Heart right ventricle (tissue), 16 donors: ENCODE measurements around the gene NAGPA. TPM values are rescaled to one million over a fixed set of nuclear protein-coding genes. Genes with fewer than 3 reads are reported as not detected.
A peak's percentile ranks its signal among the peaks of the same experiment; 100 is the strongest.

ENCODE experiments used
- ATAC-seq, 8 donors: fragments of 200-7000 bp; cut with Tn5 transposase; one replicate each; pipeline ENCODE4 v1.9.1; 2020; ENCODE audit warnings: mild to moderate bottlenecking in 8 of 8, moderate library complexity in 8 of 8, moderate number of reproducible peaks in 1 of 8
- DNase-seq, 2 donors: peaks; one replicate each; pipeline ENCODE4 v3.0.0-alpha.2; 2020
- H3K27ac ChIP-seq, 10 donors: fragments of 200-600 bp; sonication (generic) in 2 of 10; one replicate each; pipeline versions ENCODE4 v1.5.0 to v1.8.0; 2020 to 2022; ENCODE audit warnings: mild to moderate bottlenecking in 3 of 10
- H3K27me3 ChIP-seq, 7 donors: fragments of 200-600 bp; one replicate each; pipeline ENCODE4 v1.8.0; 2021 to 2022; ENCODE audit warnings: mild to moderate bottlenecking in 2 of 7
- H3K36me3 ChIP-seq, 9 donors: fragments of 200-600 bp; sonication (generic) in 1 of 9; one replicate each; pipeline versions ENCODE4 v1.5.0 to v1.8.0; 2020 to 2022; ENCODE audit warnings: mild to moderate bottlenecking in 2 of 9
- H3K4me1 ChIP-seq, 9 donors: fragments of 200-600 bp; sonication (generic) in 1 of 9; one replicate each; pipeline versions ENCODE4 v1.5.0 to v1.8.0; 2020 to 2022; ENCODE audit warnings: mild to moderate bottlenecking in 4 of 9
- H3K4me3 ChIP-seq, 10 donors: fragments of 200-600 bp; sonication (generic) in 2 of 10; one replicate each; pipeline versions ENCODE4 v1.5.0 to v1.8.0; 2020 to 2022; ENCODE audit warnings: mild to moderate bottlenecking in 7 of 10, moderate library complexity in 2 of 10
- H3K9me3 ChIP-seq, 11 donors: fragments of 200-600 bp in 10 of 11; sonication (generic) in 2 of 11; one replicate each; pipeline versions ENCODE4 v1.5.0 to v1.8.0; 2013 to 2022; ENCODE audit warnings: mild to moderate bottlenecking in 2 of 11, control low read depth in 1 of 11, moderate library complexity in 1 of 11
- CTCF ChIP-seq, 9 donors: fragments of 200-600 bp; sonication (generic) in 2 of 9; IDR thresholded peaks; one replicate each; pipeline versions ENCODE4 v1.5.0 to v1.8.0; 2021 to 2022; ENCODE audit warnings: antibody characterized with exemption in 9 of 9, mild to moderate bottlenecking in 5 of 9, moderate library complexity in 1 of 9
- WGBS, 2 donors: extraction: QIAGEN DNeasy Blood & Tissue Kit; methylation state at CpG; one replicate each; pipeline ENCODE4 v1.1.7; 2013; ENCODE audit warnings: inconsistent platforms in 1 of 2; 5-methylcytosine and 5-hydroxymethylcytosine counted together
- intact Hi-C, 10 donors: fragments of 100-400 bp; cut with DNase I; formaldehyde crosslinking; loops; one replicate each; pipeline versions ENCODE4 v1.11.1 to v1.14.2; 2022
- polyA plus RNA-seq, 2 donors: library from polyadenylated mRNA; stranded (reverse); fragments of 200-250 nt; gene quantifications; one replicate each; pipeline ENCODE4 v1.2.3, GENCODE V29; 2013
- total RNA-seq, 10 donors: library from RNA; stranded (reverse); fragmentation: NEBNext Ultra II Directional in 3 of 10; extraction: Animal tissue kit (Norgen Biotek cat#: 25700) in 3 of 10; gene quantifications; one replicate each; pipeline versions ENCODE4 v1.2.1 to v1.2.4, GENCODE V29; 2021 to 2023
- donor health status: Arrhythmogenic right ventricular cardiomyopathy.
- donor health status: ischemic (EF 13 %, LVEDD 7.1; RV severe dilation, severe dysfunction).
- donor health status: healthy with polysubstance abuse.
- donor health status: DM: no; HTN: yes; CAD: no.
- donor health status: DM: no; HTN: no; CAD: no.
- donor health status: ischemic (EF 25% LVEDD 6.9; RV normal size, moderate dysfunction).
- donor health status: ischemic (EF 25% LVEDD 5.7; RV mildly dilated, moderate dysfunction).
- donor health status: healthy.
- donor health status: DM: yes; HTN: yes; CAD: no.
- donor health status: Ischemic cardiomyopathy.
- donor health status: ischemic (EF 35%, LVEDD 5.7; RV mildly dilated, moderate dysfunction).
- donor health status: nonischemic (EF 11% LVEDD 7.7; RV severe dilation, severe dysfunction).
- donor health status: DM: yes; HTN: yes; CAD: no.
- donor health status: PGD.
- donor health status: ischemic (EF 29% LVEDD 5.4; RV normal size, mild dysfunction).
- donor health status: nonischemic (EF 23%, LVEDD 6.1; RV moderate dilation, normal function).

Gene NAGPA
- total and polyA plus RNA-seq, 12 donors = 4.7 to 11.0 (median 6.7) TPM

- Histone ChIP-seq H3K27me3 (peaks cover 0 to 8% (median 0%) of the 10 kb centered on the region in 7 donors), H3K4me1 (peaks cover 0 to 10% (median 5%) of the 10 kb centered on the region in 9 donors), H3K27ac (no peak overlapping the region), H3K9me3 (peaks cover 0 to 14% (median 0%) of the 10 kb centered on the region in 11 donors), H3K4me3 (no peak overlapping the region), H3K36me3 (no peaks in the 10 kb centered on the region)
- intact Hi-C loops = no loop called here
- ATAC-seq (no peak), DNase-seq (no peak)
- WGBS, 2 donors = 70 to 82% methylated on average over 10 of the region's 10 CpGs
- no peak for TF ChIP-seq CTCF (IDR thresholded peaks at IDR 0.05)
Observed at GRCh38 chr16:4980691-4981090, 53.0 kb downstream of the NAGPA start.

- ATAC-seq (no peak), DNase-seq (no peak)
- Histone ChIP-seq H3K9me3 (peaks cover 0 to 16% (median 0%) of the 10 kb centered on the region in 11 donors), H3K27me3 (peaks cover 0 to 8% (median 0%) of the 10 kb centered on the region in 7 donors), H3K4me1 (peaks cover 0 to 10% (median 5%) of the 10 kb centered on the region in 9 donors), H3K27ac (no peak overlapping the region), H3K36me3 (no peaks in the 10 kb centered on the region), H3K4me3 (no peak overlapping the region)
- no peak for TF ChIP-seq CTCF (IDR thresholded peaks at IDR 0.05)
- 75 to 82% methylated on average over 25 of the region's 25 CpGs for WGBS, 2 donors
- intact Hi-C loops = no loop called here
Observed at GRCh38 chr16:4979736-4980660, 53.7 kb downstream of the NAGPA start.

- Histone ChIP-seq H3K27me3 (peaks cover 0 to 3% (median 0%) of the 10 kb centered on the region in 7 donors), H3K9me3 (peaks cover 0 to 12% (median 0%) of the 10 kb centered on the region in 11 donors), H3K27ac (no peak overlapping the region), H3K4me1 (peaks cover 0 to 10% (median 5%) of the 10 kb centered on the region in 9 donors), H3K4me3 (no peak overlapping the region), H3K36me3 (no peaks in the 10 kb centered on the region)
- WGBS, 2 donors = 86 to 87% methylated on average over 7 of the region's 7 CpGs
- intact Hi-C loops = no loop called here
- DNase-seq (no peak), ATAC-seq (no peak)
- TF ChIP-seq CTCF (IDR thresholded peaks at IDR 0.05) = no peak
Observed at GRCh38 chr16:4979164-4979563, 54.6 kb downstream of the NAGPA start.

- 81 to 82% methylated on average over 5 of the region's 5 CpGs for WGBS, 2 donors
- Histone ChIP-seq H3K4me3 (no peak overlapping the region), H3K36me3 (no peaks in the 10 kb centered on the region), H3K27me3 (no peaks in the 10 kb centered on the region), H3K9me3 (peaks cover 0 to 11% (median 0%) of the 10 kb centered on the region in 11 donors), H3K27ac (peak overlapping the region in 2 of 10 donors; percentile 13 to 74), H3K4me1 (peaks cover 0 to 4% (median 0%) of the 10 kb centered on the region in 9 donors)
- ATAC-seq = peak in 2 of 8 donors; percentile 37 to 53
- intact Hi-C loops = no loop called here
- no peak for DNase-seq
- TF ChIP-seq CTCF (IDR thresholded peaks at IDR 0.05) = no peak
Observed at GRCh38 chr16:4976611-4977145, 57.1 kb downstream of the NAGPA start.
